Superior temporal gyrus (tissue), 1 donor: ENCODE results near the gene DBF4B.
"Not testable (repeated sequence)": the region's sequence is repeated elsewhere in the genome, so short reads cannot be mapped to it uniquely, and the experiment has no call there.

ENCODE experiments used
- DNase-seq: peaks from one replicate; pipeline ENCODE4 v3.0.0-alpha.2; 2016; ENCODE audit errors: extremely low spot score

The DBF4B gene

GRCh38 chr17:44708401-44709263, at the start of gene DBF4B:
Gene DBF4B (plus strand): TSS chr17:44708665. CDS start chr17:44708821, 156 bp downstream.
- peak; percentile 96 for DNase-seq

- DNase-seq, result no peak
These were observed 46.6 kb upstream of the DBF4B start for GRCh38 chr17:44661835-44662234.

GRCh38 chr17:44663095-44663494, 45.4 kb upstream of the DBF4B start:
- no peak for DNase-seq

- DNase-seq, result no peak
These were observed 43.6 kb upstream of the DBF4B start for GRCh38 chr17:44664867-44665266.

- no peak for DNase-seq
These were observed 42.5 kb upstream of the DBF4B start for GRCh38 chr17:44666006-44666405.

GRCh38 chr17:44672479-44673093, 35.9 kb upstream of the DBF4B start:
- DNase-seq, result no peak

- no peak for DNase-seq
These were observed 34.6 kb upstream of the DBF4B start for GRCh38 chr17:44673893-44674292.

- DNase-seq, result no peak
These were observed 31.3 kb upstream of the DBF4B start for GRCh38 chr17:44677136-44677535.

- DNase-seq, result not testable (repeated sequence)
These were observed 25.2 kb upstream of the DBF4B start for GRCh38 chr17:44683303-44683702.

GRCh38 chr17:44687756-44688155, 20.7 kb upstream of the DBF4B start:
- DNase-seq, result peak; percentile 18

- DNase-seq, result no peak
These were observed 20.3 kb upstream of the DBF4B start for GRCh38 chr17:44688200-44688599.

- DNase-seq, result no peak
These were observed 19.6 kb upstream of the DBF4B start for GRCh38 chr17:44688675-44689476.

GRCh38 chr17:44689477-44690217, 18.8 kb upstream of the DBF4B start, which contains the start of gene CCDC43:
Gene CCDC43 (minus strand): TSS chr17:44689776. CDS start chr17:44689753, 23 bp downstream.
- peak; percentile 90 for DNase-seq

- not testable (repeated sequence) for DNase-seq
These were observed 17.6 kb upstream of the DBF4B start for GRCh38 chr17:44690746-44691306.

GRCh38 chr17:44693609-44694008, 14.9 kb upstream of the DBF4B start:
- DNase-seq, result no peak

GRCh38 chr17:44700288-44700687, 8.2 kb upstream of the DBF4B start:
- not testable (repeated sequence) for DNase-seq

- no peak for DNase-seq
These were observed 587 bp upstream of the DBF4B start for GRCh38 chr17:44707755-44708400.

- DNase-seq, result no peak
These were observed 11.0 kb downstream of the DBF4B start for GRCh38 chr17:44719444-44719843.

GRCh38 chr17:44722254-44722653, 13.8 kb downstream of the DBF4B start:
- DNase-seq, result no peak

- not testable (repeated sequence) for DNase-seq
These were observed 17.7 kb downstream of the DBF4B start for GRCh38 chr17:44726121-44726520.

GRCh38 chr17:44733753-44734152, 25.3 kb downstream of the DBF4B start:
- DNase-seq, result no peak
